Endothelial cell of umbilical vein (primary cell): ENCODE measurements around the gene SPATA31D4.

Experiments
- TF ChIP-seq, protein P1 (sequence below), 2 donors: IDR thresholded peaks; 1 replicate in 1 of 2; 2 replicates in 1 of 2; pipeline ENCODE4 v1.5.1; 2011; ENCODE audit warnings: low read length in 2 of 2, mild to moderate bottlenecking in 2 of 2, moderate library complexity in 2 of 2, control low read depth in 1 of 2, inconsistent platforms in 1 of 2, low read depth in 1 of 2; ENCODE audit not compliant: insufficient read depth in 1 of 2; ENCODE audit errors: extremely low read depth in 1 of 2
- TF ChIP-seq, protein P2 (sequence below): IDR thresholded peaks from 2 replicates; pipeline ENCODE4 v1.6.1; 2011; ENCODE audit not compliant: insufficient read depth, insufficient read length

- TF ChIP-seq, protein P1, sequence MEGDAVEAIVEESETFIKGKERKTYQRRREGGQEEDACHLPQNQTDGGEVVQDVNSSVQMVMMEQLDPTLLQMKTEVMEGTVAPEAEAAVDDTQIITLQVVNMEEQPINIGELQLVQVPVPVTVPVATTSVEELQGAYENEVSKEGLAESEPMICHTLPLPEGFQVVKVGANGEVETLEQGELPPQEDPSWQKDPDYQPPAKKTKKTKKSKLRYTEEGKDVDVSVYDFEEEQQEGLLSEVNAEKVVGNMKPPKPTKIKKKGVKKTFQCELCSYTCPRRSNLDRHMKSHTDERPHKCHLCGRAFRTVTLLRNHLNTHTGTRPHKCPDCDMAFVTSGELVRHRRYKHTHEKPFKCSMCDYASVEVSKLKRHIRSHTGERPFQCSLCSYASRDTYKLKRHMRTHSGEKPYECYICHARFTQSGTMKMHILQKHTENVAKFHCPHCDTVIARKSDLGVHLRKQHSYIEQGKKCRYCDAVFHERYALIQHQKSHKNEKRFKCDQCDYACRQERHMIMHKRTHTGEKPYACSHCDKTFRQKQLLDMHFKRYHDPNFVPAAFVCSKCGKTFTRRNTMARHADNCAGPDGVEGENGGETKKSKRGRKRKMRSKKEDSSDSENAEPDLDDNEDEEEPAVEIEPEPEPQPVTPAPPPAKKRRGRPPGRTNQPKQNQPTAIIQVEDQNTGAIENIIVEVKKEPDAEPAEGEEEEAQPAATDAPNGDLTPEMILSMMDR (IDR thresholded peaks at IDR 0.05; ENCODE audit: extremely low read depth in 1 of 2, insufficient read depth in 1 of 2, low read depth in 1 of 2, low read length in 2 of 2) = no peak
- TF ChIP-seq, protein P2, sequence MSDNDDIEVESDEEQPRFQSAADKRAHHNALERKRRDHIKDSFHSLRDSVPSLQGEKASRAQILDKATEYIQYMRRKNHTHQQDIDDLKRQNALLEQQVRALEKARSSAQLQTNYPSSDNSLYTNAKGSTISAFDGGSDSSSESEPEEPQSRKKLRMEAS = no peak
Observed at GRCh38 chr9:81878530-81878929, 49.7 kb upstream of the SPATA31D4 start.
